ENCODE results near the gene CNOT10.
"Not testable (repeated sequence)": the region's sequence is repeated elsewhere in the genome, so short reads cannot be mapped to it uniquely, and the experiment has no call there.

Gene CNOT10

GRCh38 chr3:32686713-32687112 lies 1.7 kb downstream of the CNOT10 start:
- DNase-seq (ENCODE audit: low spot score): no peak

- DNase-seq (ENCODE audit: low spot score): no peak
Observed at GRCh38 chr3:32691847-32692246, 6.9 kb downstream of the CNOT10 start.

- DNase-seq (ENCODE audit: low spot score): no peak
Observed at GRCh38 chr3:32696523-32696922, 11.5 kb downstream of the CNOT10 start.

- no peak for DNase-seq (ENCODE audit: low spot score)
Observed at GRCh38 chr3:32698506-32698905, 13.5 kb downstream of the CNOT10 start.

GRCh38 chr3:32699429-32699828 lies 14.4 kb downstream of the CNOT10 start:
- no peak for DNase-seq (ENCODE audit: low spot score)

GRCh38 chr3:32700244-32700643 lies 15.3 kb downstream of the CNOT10 start:
- no peak for DNase-seq (ENCODE audit: low spot score)

GRCh38 chr3:32703491-32703972 lies 18.5 kb downstream of the CNOT10 start:
- DNase-seq (ENCODE audit: low spot score): no peak

GRCh38 chr3:32705232-32705631 lies 20.2 kb downstream of the CNOT10 start:
- no peak for DNase-seq (ENCODE audit: low spot score)

GRCh38 chr3:32706348-32707025 lies 21.5 kb downstream of the CNOT10 start:
- no peak for DNase-seq (ENCODE audit: low spot score)

GRCh38 chr3:32707026-32707370 lies 22.0 kb downstream of the CNOT10 start:
- DNase-seq (ENCODE audit: low spot score): no peak

GRCh38 chr3:32708672-32709283 lies 23.8 kb downstream of the CNOT10 start:
- DNase-seq (ENCODE audit: low spot score): no peak

- DNase-seq (ENCODE audit: low spot score): no peak
Observed at GRCh38 chr3:32709346-32709745, 24.4 kb downstream of the CNOT10 start.

- no peak for DNase-seq (ENCODE audit: low spot score)
Observed at GRCh38 chr3:32712506-32713055, 27.6 kb downstream of the CNOT10 start.

GRCh38 chr3:32713181-32713580 lies 28.2 kb downstream of the CNOT10 start:
- no peak for DNase-seq (ENCODE audit: low spot score)

GRCh38 chr3:32719335-32719734 lies 34.3 kb downstream of the CNOT10 start:
- DNase-seq (ENCODE audit: low spot score): no peak

- no peak for DNase-seq (ENCODE audit: low spot score)
Observed at GRCh38 chr3:32719931-32720330, 34.9 kb downstream of the CNOT10 start.

GRCh38 chr3:32725721-32726120 lies 40.7 kb downstream of the CNOT10 start:
- DNase-seq (ENCODE audit: low spot score): no peak

- DNase-seq (ENCODE audit: low spot score): no peak
Observed at GRCh38 chr3:32733631-32734229, 48.7 kb downstream of the CNOT10 start.

GRCh38 chr3:32734756-32735155 lies 49.8 kb downstream of the CNOT10 start:
- DNase-seq (ENCODE audit: low spot score): no peak

- DNase-seq (ENCODE audit: low spot score): not testable (repeated sequence)
Observed at GRCh38 chr3:32743470-32743869, 58.5 kb downstream of the CNOT10 start.

GRCh38 chr3:32743934-32744333 lies 58.9 kb downstream of the CNOT10 start:
- DNase-seq (ENCODE audit: low spot score): no peak

- no peak for DNase-seq (ENCODE audit: low spot score)
Observed at GRCh38 chr3:32751377-32751776, 66.4 kb downstream of the CNOT10 start.

- DNase-seq (ENCODE audit: low spot score): no peak
Observed at GRCh38 chr3:32755761-32756160, 70.8 kb downstream of the CNOT10 start.
